Heart right ventricle (tissue), 16 donors: Measurements from ENCODE around the gene ADGRD2. TPM values are rescaled to one million over a fixed set of nuclear protein-coding genes. Genes with fewer than 3 reads are reported as not detected.
A peak's percentile ranks its signal among the peaks of the same experiment; 100 is the strongest.

Source experiments
- ATAC-seq, 8 donors: fragments of 200-7000 bp; cut with Tn5 transposase; one replicate each; pipeline ENCODE4 v1.9.1; 2020; ENCODE audit warnings: mild to moderate bottlenecking in 8 of 8, moderate library complexity in 8 of 8, moderate number of reproducible peaks in 1 of 8
- DNase-seq, 2 donors: peaks; one replicate each; pipeline ENCODE4 v3.0.0-alpha.2; 2020
- H3K27ac ChIP-seq, 10 donors: fragments of 200-600 bp; sonication (generic) in 2 of 10; one replicate each; pipeline versions ENCODE4 v1.5.0 to v1.8.0; 2020 to 2022; ENCODE audit warnings: mild to moderate bottlenecking in 3 of 10
- H3K27me3 ChIP-seq, 7 donors: fragments of 200-600 bp; one replicate each; pipeline ENCODE4 v1.8.0; 2021 to 2022; ENCODE audit warnings: mild to moderate bottlenecking in 2 of 7
- H3K36me3 ChIP-seq, 9 donors: fragments of 200-600 bp; sonication (generic) in 1 of 9; one replicate each; pipeline versions ENCODE4 v1.5.0 to v1.8.0; 2020 to 2022; ENCODE audit warnings: mild to moderate bottlenecking in 2 of 9
- H3K4me1 ChIP-seq, 9 donors: fragments of 200-600 bp; sonication (generic) in 1 of 9; one replicate each; pipeline versions ENCODE4 v1.5.0 to v1.8.0; 2020 to 2022; ENCODE audit warnings: mild to moderate bottlenecking in 4 of 9
- H3K4me3 ChIP-seq, 10 donors: fragments of 200-600 bp; sonication (generic) in 2 of 10; one replicate each; pipeline versions ENCODE4 v1.5.0 to v1.8.0; 2020 to 2022; ENCODE audit warnings: mild to moderate bottlenecking in 7 of 10, moderate library complexity in 2 of 10
- H3K9me3 ChIP-seq, 11 donors: fragments of 200-600 bp in 10 of 11; sonication (generic) in 2 of 11; one replicate each; pipeline versions ENCODE4 v1.5.0 to v1.8.0; 2013 to 2022; ENCODE audit warnings: mild to moderate bottlenecking in 2 of 11, control low read depth in 1 of 11, moderate library complexity in 1 of 11
- WGBS, 2 donors: extraction: QIAGEN DNeasy Blood & Tissue Kit; methylation state at CpG; one replicate each; pipeline ENCODE4 v1.1.7; 2013; ENCODE audit warnings: inconsistent platforms in 1 of 2; 5-methylcytosine and 5-hydroxymethylcytosine counted together
- intact Hi-C, 10 donors: fragments of 100-400 bp; cut with DNase I; formaldehyde crosslinking; loops; one replicate each; pipeline versions ENCODE4 v1.11.1 to v1.14.2; 2022
- polyA plus RNA-seq, 2 donors: library from polyadenylated mRNA; stranded (reverse); fragments of 200-250 nt; gene quantifications; one replicate each; pipeline ENCODE4 v1.2.3, GENCODE V29; 2013
- total RNA-seq, 10 donors: library from RNA; stranded (reverse); fragmentation: NEBNext Ultra II Directional in 3 of 10; extraction: Animal tissue kit (Norgen Biotek cat#: 25700) in 3 of 10; gene quantifications; one replicate each; pipeline versions ENCODE4 v1.2.1 to v1.2.4, GENCODE V29; 2021 to 2023
- TF ChIP-seq, protein P1 (sequence below), 9 donors: fragments of 200-600 bp; sonication (generic) in 2 of 9; IDR thresholded peaks; one replicate each; pipeline versions ENCODE4 v1.5.0 to v1.8.0; 2021 to 2022; ENCODE audit warnings: antibody characterized with exemption in 9 of 9, mild to moderate bottlenecking in 5 of 9, moderate library complexity in 1 of 9
- donor health status: Arrhythmogenic right ventricular cardiomyopathy.
- donor health status: ischemic (EF 13 %, LVEDD 7.1; RV severe dilation, severe dysfunction).
- donor health status: healthy with polysubstance abuse.
- donor health status: DM: no; HTN: yes; CAD: no.
- donor health status: DM: no; HTN: no; CAD: no.
- donor health status: ischemic (EF 25% LVEDD 6.9; RV normal size, moderate dysfunction).
- donor health status: ischemic (EF 25% LVEDD 5.7; RV mildly dilated, moderate dysfunction).
- donor health status: healthy.
- donor health status: DM: yes; HTN: yes; CAD: no.
- donor health status: Ischemic cardiomyopathy.
- donor health status: ischemic (EF 35%, LVEDD 5.7; RV mildly dilated, moderate dysfunction).
- donor health status: nonischemic (EF 11% LVEDD 7.7; RV severe dilation, severe dysfunction).
- donor health status: DM: yes; HTN: yes; CAD: no.
- donor health status: PGD.
- donor health status: ischemic (EF 29% LVEDD 5.4; RV normal size, mild dysfunction).
- donor health status: nonischemic (EF 23%, LVEDD 6.1; RV moderate dilation, normal function).

ADGRD2 gene
- total and polyA plus RNA-seq, 12 donors = 0.03 to 0.68 TPM; not detected in 10

DNA sequence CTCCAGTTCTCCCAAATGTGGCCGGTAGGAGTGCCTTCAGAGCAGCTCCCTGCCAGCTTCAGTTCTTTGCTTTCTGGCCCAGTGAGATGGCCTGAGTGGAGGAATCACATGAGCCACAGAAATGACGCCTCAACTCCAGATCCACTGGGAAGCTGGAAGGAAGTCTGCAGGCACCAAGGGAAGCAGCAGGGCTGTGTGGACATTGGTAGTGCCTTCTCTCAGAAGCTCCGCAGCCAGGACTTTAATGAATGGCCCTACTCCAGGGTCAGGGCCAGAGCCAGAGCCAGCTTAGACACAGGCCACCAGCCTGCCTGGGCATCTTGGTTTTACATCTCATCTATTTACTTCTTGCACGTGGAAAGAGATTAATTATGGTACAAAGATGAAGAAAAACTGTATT, 23.0 kb upstream of the ADGRD2 start:
- DNase-seq (no peak), ATAC-seq (no peak)
- Histone ChIP-seq H3K9me3 (no peaks in the 10 kb centered on the region), H3K4me1 (no peaks in the 10 kb centered on the region), H3K36me3 (no peaks in the 10 kb centered on the region), H3K4me3 (no peak overlapping the region), H3K27ac (no peak overlapping the region), H3K27me3 (peaks cover 0 to 11% (median 5%) of the 10 kb centered on the region in 7 donors)
- 65 to 66% methylated on average over 4 of the region's 4 CpGs for WGBS, 2 donors
- TF ChIP-seq, protein P1, sequence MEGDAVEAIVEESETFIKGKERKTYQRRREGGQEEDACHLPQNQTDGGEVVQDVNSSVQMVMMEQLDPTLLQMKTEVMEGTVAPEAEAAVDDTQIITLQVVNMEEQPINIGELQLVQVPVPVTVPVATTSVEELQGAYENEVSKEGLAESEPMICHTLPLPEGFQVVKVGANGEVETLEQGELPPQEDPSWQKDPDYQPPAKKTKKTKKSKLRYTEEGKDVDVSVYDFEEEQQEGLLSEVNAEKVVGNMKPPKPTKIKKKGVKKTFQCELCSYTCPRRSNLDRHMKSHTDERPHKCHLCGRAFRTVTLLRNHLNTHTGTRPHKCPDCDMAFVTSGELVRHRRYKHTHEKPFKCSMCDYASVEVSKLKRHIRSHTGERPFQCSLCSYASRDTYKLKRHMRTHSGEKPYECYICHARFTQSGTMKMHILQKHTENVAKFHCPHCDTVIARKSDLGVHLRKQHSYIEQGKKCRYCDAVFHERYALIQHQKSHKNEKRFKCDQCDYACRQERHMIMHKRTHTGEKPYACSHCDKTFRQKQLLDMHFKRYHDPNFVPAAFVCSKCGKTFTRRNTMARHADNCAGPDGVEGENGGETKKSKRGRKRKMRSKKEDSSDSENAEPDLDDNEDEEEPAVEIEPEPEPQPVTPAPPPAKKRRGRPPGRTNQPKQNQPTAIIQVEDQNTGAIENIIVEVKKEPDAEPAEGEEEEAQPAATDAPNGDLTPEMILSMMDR (IDR thresholded peaks at IDR 0.05) = no peak
- intact Hi-C loops = no loop called here

GRCh38 chr9:124428751-124429529, 21.3 kb upstream of the ADGRD2 start:
- WGBS, 2 donors = 66 to 80% methylated on average over 28 of the region's 28 CpGs
- Histone ChIP-seq H3K27me3 (peaks cover 0 to 7% (median 0%) of the 10 kb centered on the region in 7 donors), H3K4me3 (no peak overlapping the region), H3K9me3 (no peaks in the 10 kb centered on the region), H3K4me1 (no peaks in the 10 kb centered on the region), H3K36me3 (no peaks in the 10 kb centered on the region), H3K27ac (no peak overlapping the region)
- TF ChIP-seq, protein P1 (IDR thresholded peaks at IDR 0.05) = no peak
- DNase-seq = no peak
- intact Hi-C loops = no loop called here
- ATAC-seq = peak in 1 of 8 donors; percentile 26

DNA sequence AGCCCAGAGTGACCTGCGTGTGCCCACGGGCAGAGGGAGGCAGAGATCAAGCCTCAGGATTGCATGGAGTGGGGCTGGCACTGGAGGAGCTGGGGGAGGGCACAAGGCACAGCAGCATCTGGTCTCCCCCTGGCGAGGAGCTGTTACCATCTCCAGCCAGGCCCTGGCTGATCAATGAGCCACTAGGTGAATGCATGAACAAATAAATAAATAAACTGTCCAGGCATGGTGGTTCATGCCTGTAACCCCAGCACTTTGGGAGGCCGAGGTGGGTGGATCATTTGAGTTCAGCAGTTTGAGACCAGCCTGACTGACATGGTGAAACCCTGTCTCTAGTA, 20.8 kb upstream of the ADGRD2 start:
- H3K4me3 ChIP-seq = no peak overlapping the region
- H3K9me3 ChIP-seq = no peaks in the 10 kb centered on the region
- ATAC-seq = no peak
- TF ChIP-seq, protein P1 (IDR thresholded peaks at IDR 0.05) = no peak
- 86 to 94% methylated on average over 4 of the region's 4 CpGs for WGBS, 2 donors
- intact Hi-C loops = no loop called here
- no peaks in the 10 kb centered on the region for H3K4me1 ChIP-seq
- H3K27ac ChIP-seq = no peak overlapping the region
- H3K27me3 ChIP-seq = peaks cover 0 to 6% (median 0%) of the 10 kb centered on the region in 7 donors
- H3K36me3 ChIP-seq = no peaks in the 10 kb centered on the region
- no peak for DNase-seq

DNA sequence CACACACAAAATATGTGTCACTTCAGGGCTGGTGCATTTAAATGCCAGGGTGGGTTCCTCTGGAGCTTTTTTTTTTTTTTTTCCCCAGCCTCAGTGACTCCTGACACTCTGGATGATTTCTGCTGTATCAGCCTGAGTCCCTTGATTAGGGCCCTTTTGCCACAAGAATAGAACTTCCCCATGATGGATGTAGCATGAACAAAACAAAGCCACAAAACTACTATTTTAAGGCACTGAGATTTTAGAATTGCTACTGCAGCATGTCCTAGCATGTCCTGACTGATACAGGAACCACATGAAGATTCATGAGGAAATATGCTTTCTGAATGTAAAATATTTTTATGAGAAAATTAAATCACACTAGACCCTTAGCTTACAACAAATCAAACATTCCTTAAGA, 13.9 kb upstream of the ADGRD2 start:
- H3K27ac ChIP-seq = no peak overlapping the region
- H3K4me1 ChIP-seq = no peaks in the 10 kb centered on the region
- TF ChIP-seq, protein P1 (IDR thresholded peaks at IDR 0.05) = no peak
- DNase-seq = no peak
- H3K27me3 ChIP-seq = peaks cover 0 to 14% (median 2%) of the 10 kb centered on the region in 7 donors
- intact Hi-C loops = no loop called here
- no peak overlapping the region for H3K4me3 ChIP-seq
- H3K36me3 ChIP-seq = no peaks in the 10 kb centered on the region
- ATAC-seq = no peak
- H3K9me3 ChIP-seq = peaks cover 0 to 6% (median 0%) of the 10 kb centered on the region in 11 donors
